Stomach (tissue), 8 donors: Measurements from ENCODE around the gene GNPTAB. TPM values are rescaled to one million over a fixed set of nuclear protein-coding genes. Genes with fewer than 3 reads are reported as not detected.

Experiments
- polyA plus RNA-seq, 3 donors: library from polyadenylated mRNA; stranded (reverse); fragments of 200-250 nt; gene quantifications; one replicate each; pipeline ENCODE4 v1.2.3, GENCODE V29; 2013
- small RNA-seq, 4 donors: library from RNA; depleted of rRNA; stranded (forward); fragments of <200 nt; gene quantifications; one replicate each; pipeline ENCODE3, GENCODE V24; 2016
- total RNA-seq, 5 donors: library from RNA; depleted of rRNA; stranded (reverse); fragments of >200 nt; gene quantifications; one replicate each; pipeline versions ENCODE4 v1.1.0 to v1.2.3, GENCODE V29; 2014 to 2016
- donor health status: healthy with polysubstance abuse.
- donor health status: Bipolar disorder and iron deficiency.
- donor health status: healthy.

GNPTAB gene
- total and polyA plus RNA-seq, 8 donors: 8.9 to 63.2 (median 16.9) TPM

Small RNAs within 50 kb of the gene (small RNA-seq; reads per million reads assigned to genes)
- 0 reads per million in 4 donors for gene RNA5SP368
- 0 reads per million in 4 donors for gene RNA5SP369
- 0 reads per million in 4 donors for gene RNU6-101P
- 0 reads per million in 4 donors for gene RNU6-1183P
- gene RNU6-172P: 0 reads per million in 4 donors
- 0 reads per million in 4 donors for gene RNY1P16

Other genes with a start within 250 kb of the GNPTAB start
- gene MYBPC1, start 236.0 kb downstream of the GNPTAB start, total RNA-seq: 1 to 10 TPM in 2 of 5 donors, under 1 TPM in 1, not detected in 2; 0.45 to 8.8 (median 6.6) TPM
- 1 to 10 TPM in 2 of 3 donors, under 1 TPM in 1; 0.31 to 2.1 (median 1.4) TPM for gene MYBPC1, start 236.0 kb downstream of the GNPTAB start, polyA plus RNA-seq
- 100 to 1,000 TPM in 2 of 5 donors, 10 to 100 TPM in 3; 71.9 to 618 (median 94.5) TPM for gene CHPT1, start 133.3 kb downstream of the GNPTAB start, total RNA-seq
- gene CHPT1, start 133.3 kb downstream of the GNPTAB start, polyA plus RNA-seq: 10 to 100 TPM; 34.2 to 53.9 (median 47.2) TPM
- gene SYCP3, start 91.5 kb downstream of the GNPTAB start, total RNA-seq: under 1 TPM in 1 of 5 donors, not detected in 4; 0.89 TPM
- gene SYCP3, start 91.5 kb downstream of the GNPTAB start, polyA plus RNA-seq: under 1 TPM in 1 of 3 donors, not detected in 2; 0.28 TPM
- gene DRAM1, start 46.6 kb upstream of the GNPTAB start, total RNA-seq: 10 to 100 TPM in 3 of 5 donors, 1 to 10 TPM in 1, under 1 TPM in 1; 0.89 to 71.8 (median 16.5) TPM
- gene DRAM1, start 46.6 kb upstream of the GNPTAB start, polyA plus RNA-seq: 10 to 100 TPM in 2 of 3 donors, 1 to 10 TPM in 1; 8.2 to 16.3 (median 10.8) TPM
- 100 to 1,000 TPM in 1 of 5 donors, 10 to 100 TPM in 3, not detected in 1; 48.7 to 222 (median 74.9) TPM for gene WASHC3, start 231.0 kb upstream of the GNPTAB start, total RNA-seq
- 10 to 100 TPM; 49.1 to 55.3 (median 52.7) TPM for gene WASHC3, start 231.0 kb upstream of the GNPTAB start, polyA plus RNA-seq